Ascending aorta (tissue), 2 donors: ENCODE data around the gene CAMTA1. TPM values are rescaled to one million over a fixed set of nuclear protein-coding genes. Genes with fewer than 3 reads are reported as not detected.

Source experiments
- DNase-seq, 2 donors: peaks; one replicate each; pipeline ENCODE4 v3.0.0-alpha.2; 2019; ENCODE audit warnings: low spot score in 2 of 2
- H3K27ac ChIP-seq, 2 donors: fragments of 200-600 bp; sonication (generic); one replicate each; pipeline ENCODE4 v1.5.1; 2016 to 2017; ENCODE audit warnings: mild to moderate bottlenecking in 1 of 2
- H3K27me3 ChIP-seq: fragments of 200-600 bp; sonication (generic); one replicate; pipeline ENCODE4 v1.5.1; 2017
- H3K36me3 ChIP-seq, 2 donors: fragments of 200-600 bp; sonication (generic); one replicate each; pipeline ENCODE4 v1.5.1; 2016
- H3K4me1 ChIP-seq, 2 donors: fragments of 200-600 bp; sonication (generic); one replicate each; pipeline ENCODE4 v1.5.1; 2016 to 2017; ENCODE audit warnings: mild to moderate bottlenecking in 1 of 2
- H3K4me3 ChIP-seq, 2 donors: fragments of 200-600 bp; sonication (generic); one replicate each; pipeline ENCODE4 v1.5.1; 2016 to 2017; ENCODE audit warnings: mild to moderate bottlenecking in 1 of 2
- H3K9me3 ChIP-seq, 2 donors: fragments of 200-600 bp; sonication (generic); one replicate each; pipeline ENCODE4 v1.5.1; 2016
- intact Hi-C: fragments of 100-400 bp; cut with DNase I; formaldehyde crosslinking; loops from one replicate; pipeline ENCODE4 v1.15.1; 2023
- total RNA-seq: library from RNA; depleted of rRNA; stranded (reverse); fragments of >200 nt; gene quantifications from one replicate; pipeline ENCODE4 v1.1.0, GENCODE V29; 2016
- TF ChIP-seq, protein P1 (sequence below), 3 experiments: fragments of 200-600 bp in 2 of 3; fragments of 450-650 bp in 1 of 3; sonication (generic) in 2 of 3; IDR thresholded peaks; one replicate each; pipeline ENCODE4 v1.5.1; 2016 to 2019; ENCODE audit warnings: antibody characterized with exemption in 3 of 3, mild to moderate bottlenecking in 1 of 3, moderate library complexity in 1 of 3

Gene CAMTA1
- total RNA-seq, 1 donor from 2014 or later = 53.3 TPM

DNA sequence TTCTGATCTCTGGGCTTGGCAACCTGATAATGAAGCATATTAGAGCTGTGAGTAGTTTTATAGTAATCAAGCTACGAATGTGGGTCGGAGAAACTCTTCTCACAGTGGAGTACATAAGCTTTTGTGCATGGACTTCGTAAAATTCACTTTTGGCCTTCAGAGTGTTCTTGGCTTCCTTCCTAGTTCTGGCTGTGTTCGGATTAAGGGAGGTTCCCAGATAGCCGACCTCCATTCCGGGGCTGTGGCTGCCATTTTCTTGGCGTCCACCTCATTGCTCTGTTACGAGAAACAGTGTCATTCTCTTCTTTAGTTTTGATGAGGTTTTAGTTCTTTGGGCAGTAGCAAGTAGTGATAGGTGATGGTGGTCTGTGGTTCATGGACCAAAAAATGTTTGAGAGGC lies 26.3 kb downstream of the CAMTA1 start:
- Histone ChIP-seq H3K4me1 (peaks cover 0 to 15% of the 10 kb centered on the region in 2 donors), H3K4me3 (peak overlapping the region; percentile 9 to 21), H3K27me3 (no peaks in the 10 kb centered on the region), H3K27ac (peak overlapping the region in 1 of 2 donors; percentile 43), H3K9me3 (no peaks in the 10 kb centered on the region), H3K36me3 (no peaks in the 10 kb centered on the region)
- TF ChIP-seq, protein P1, sequence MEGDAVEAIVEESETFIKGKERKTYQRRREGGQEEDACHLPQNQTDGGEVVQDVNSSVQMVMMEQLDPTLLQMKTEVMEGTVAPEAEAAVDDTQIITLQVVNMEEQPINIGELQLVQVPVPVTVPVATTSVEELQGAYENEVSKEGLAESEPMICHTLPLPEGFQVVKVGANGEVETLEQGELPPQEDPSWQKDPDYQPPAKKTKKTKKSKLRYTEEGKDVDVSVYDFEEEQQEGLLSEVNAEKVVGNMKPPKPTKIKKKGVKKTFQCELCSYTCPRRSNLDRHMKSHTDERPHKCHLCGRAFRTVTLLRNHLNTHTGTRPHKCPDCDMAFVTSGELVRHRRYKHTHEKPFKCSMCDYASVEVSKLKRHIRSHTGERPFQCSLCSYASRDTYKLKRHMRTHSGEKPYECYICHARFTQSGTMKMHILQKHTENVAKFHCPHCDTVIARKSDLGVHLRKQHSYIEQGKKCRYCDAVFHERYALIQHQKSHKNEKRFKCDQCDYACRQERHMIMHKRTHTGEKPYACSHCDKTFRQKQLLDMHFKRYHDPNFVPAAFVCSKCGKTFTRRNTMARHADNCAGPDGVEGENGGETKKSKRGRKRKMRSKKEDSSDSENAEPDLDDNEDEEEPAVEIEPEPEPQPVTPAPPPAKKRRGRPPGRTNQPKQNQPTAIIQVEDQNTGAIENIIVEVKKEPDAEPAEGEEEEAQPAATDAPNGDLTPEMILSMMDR (IDR thresholded peaks at IDR 0.05) = no peak
- DNase-seq = no peak
- intact Hi-C loops = no loop called here

DNA sequence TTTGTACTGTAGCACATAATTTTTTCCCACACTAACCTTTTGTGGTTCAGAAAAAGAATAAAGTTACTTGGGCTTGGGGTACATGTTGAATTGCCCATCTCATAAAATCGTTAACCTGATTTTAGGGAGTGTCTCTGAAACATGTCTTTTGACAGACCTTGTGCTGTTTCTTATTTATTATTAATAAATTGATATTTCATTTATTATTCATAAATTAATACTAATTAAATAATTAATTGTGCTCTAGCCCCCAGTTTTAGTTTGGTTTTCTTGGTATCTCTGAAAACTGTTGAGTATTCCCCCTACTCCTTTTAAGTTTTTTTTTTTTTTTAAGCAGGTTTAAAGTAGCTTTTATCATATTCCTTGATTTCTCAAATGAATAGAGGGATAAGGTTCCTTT lies 27.9 kb downstream of the CAMTA1 start:
- Histone ChIP-seq H3K27me3 (no peaks in the 10 kb centered on the region), H3K27ac (no peak overlapping the region), H3K4me1 (peaks cover 0 to 7% of the 10 kb centered on the region in 2 donors), H3K4me3 (no peak overlapping the region), H3K9me3 (no peaks in the 10 kb centered on the region), H3K36me3 (no peaks in the 10 kb centered on the region)
- TF ChIP-seq, protein P1 (IDR thresholded peaks at IDR 0.05) = no peak
- intact Hi-C loops = no loop called here
- no peak for DNase-seq

DNA sequence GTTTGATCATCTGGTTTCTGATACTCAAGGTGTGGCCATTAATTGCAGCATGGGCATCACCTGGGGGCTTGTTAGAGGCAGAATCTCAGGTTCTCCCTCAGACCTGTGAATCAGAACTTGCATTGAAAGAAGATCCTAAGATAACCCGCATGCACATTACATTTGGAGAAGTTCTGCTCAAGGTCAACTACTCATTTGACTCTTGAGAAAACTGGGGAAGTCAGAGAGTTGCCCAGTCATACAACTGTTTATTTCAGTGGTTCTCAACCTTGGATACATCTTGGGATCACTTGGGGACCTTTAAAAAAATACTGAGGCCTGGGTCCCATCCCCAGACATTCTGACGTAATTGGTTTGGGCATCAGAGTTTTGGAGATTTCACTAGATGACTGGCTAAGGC lies 30.5 kb downstream of the CAMTA1 start:
- no peak overlapping the region for H3K27ac ChIP-seq
- H3K27me3 ChIP-seq = no peaks in the 10 kb centered on the region
- no peak overlapping the region for H3K4me3 ChIP-seq
- H3K9me3 ChIP-seq = no peaks in the 10 kb centered on the region
- intact Hi-C loops = no loop called here
- H3K4me1 ChIP-seq = peaks cover 0 to 3% of the 10 kb centered on the region in 2 donors
- TF ChIP-seq, protein P1 (IDR thresholded peaks at IDR 0.05) = no peak
- DNase-seq = no peak
- H3K36me3 ChIP-seq = no peaks in the 10 kb centered on the region

DNA sequence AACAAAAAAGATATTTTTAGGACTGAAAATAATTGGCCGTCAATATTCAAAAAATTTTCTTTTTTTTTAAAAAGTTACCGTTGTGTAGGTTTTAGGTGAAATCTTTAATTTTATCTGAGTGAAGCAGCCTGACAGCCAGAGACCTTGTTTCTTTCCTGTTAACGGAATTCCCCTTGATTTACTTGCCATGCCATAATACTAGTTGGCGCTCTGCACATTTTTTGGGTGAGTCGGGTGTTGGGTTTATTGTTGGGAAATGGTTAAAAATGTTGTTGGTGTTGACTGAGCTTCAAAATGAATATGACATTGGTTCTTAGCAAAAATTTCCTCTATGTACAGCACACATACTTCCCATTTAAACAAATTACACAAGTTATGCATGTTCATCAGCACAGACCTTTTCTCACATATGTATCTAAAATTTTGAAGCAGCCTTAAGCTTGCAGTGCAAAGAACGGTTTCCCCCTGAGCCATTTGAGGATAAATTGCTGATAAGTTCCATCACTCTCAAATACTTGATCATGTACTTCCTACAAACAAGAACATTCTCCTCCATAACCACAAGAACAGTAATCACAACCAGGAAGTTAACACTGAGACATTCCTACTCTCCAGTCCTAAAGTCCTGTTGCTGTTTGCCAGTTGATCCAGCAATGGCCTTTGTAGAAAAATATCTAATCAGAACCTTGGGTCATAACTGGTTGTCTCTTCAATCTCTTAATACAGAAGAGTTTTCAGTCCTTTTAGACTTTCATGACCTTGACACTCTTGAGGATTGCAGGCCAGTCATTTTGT lies 34.2 kb downstream of the CAMTA1 start:
- intact Hi-C loops = no loop called here
- H3K4me3 ChIP-seq = no peak overlapping the region
- no peaks in the 10 kb centered on the region for H3K36me3 ChIP-seq
- no peak for DNase-seq
- peak overlapping the region in 1 of 2 donors; percentile 29 for H3K27ac ChIP-seq
- no peaks in the 10 kb centered on the region for H3K27me3 ChIP-seq
- H3K9me3 ChIP-seq = no peaks in the 10 kb centered on the region
- TF ChIP-seq, protein P1 (IDR thresholded peaks at IDR 0.05) = no peak
- H3K4me1 ChIP-seq = peaks cover 0 to 19% of the 10 kb centered on the region in 2 donors

DNA sequence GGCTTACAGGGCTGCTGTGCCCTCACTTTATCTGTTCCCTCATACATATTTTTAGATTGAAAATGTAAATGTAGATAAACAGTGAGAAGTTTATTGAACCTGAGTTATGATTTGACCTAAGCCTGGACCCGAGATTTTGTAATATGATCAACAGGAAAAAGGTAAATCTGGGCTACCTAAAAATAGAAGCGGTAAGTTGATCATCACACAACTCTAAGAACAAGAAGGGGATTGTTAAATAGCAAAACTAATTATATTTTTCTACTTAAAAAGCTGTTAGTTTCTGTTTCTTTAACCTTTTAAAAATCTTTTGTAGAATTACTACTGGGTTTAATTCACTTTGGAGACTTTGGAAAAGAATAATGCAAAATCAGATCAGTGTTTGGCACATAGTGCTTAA lies 35.6 kb downstream of the CAMTA1 start:
- peaks cover 0 to 19% of the 10 kb centered on the region in 2 donors for H3K4me1 ChIP-seq
- peak overlapping the region in 1 of 2 donors; percentile 15 for H3K27ac ChIP-seq

More for the DNA sequence above, 35.6 kb downstream of the CAMTA1 start:
- Histone ChIP-seq H3K27me3 (no peaks in the 10 kb centered on the region), H3K4me3 (no peak overlapping the region), H3K36me3 (no peaks in the 10 kb centered on the region), H3K9me3 (no peaks in the 10 kb centered on the region)
- no peak for DNase-seq
- TF ChIP-seq, protein P1 (IDR thresholded peaks at IDR 0.05) = no peak
- intact Hi-C loops = no loop called here
